CD14-positive monocyte (primary cell): ENCODE data around the gene LRCH1. TPM values are rescaled to one million over a fixed set of nuclear protein-coding genes. Genes with fewer than 3 reads are reported as not detected.

Experiments used
- DNase-seq, 3 donors: peaks; one replicate each; pipeline ENCODE4 v3.0.0-alpha.2; 2011 to 2022
- H2AFZ ChIP-seq: 2 replicates; pipeline ENCODE4 v1.6.0; 2012; ENCODE audit warnings: mild to moderate bottlenecking, low read depth, low read length, inconsistent platforms; ENCODE audit not compliant: insufficient read depth, poor library complexity, severe bottlenecking
- H3K27ac ChIP-seq, 2 donors: 1 replicate in 1 of 2; 2 replicates in 1 of 2; pipeline ENCODE4 v1.5.1; 2012 to 2013; ENCODE audit warnings: low read length in 2 of 2, control low read depth in 1 of 2, inconsistent platforms in 1 of 2, low read depth in 1 of 2, mild to moderate bottlenecking in 1 of 2
- H3K27me3 ChIP-seq, 2 donors: one replicate each; pipeline versions ENCODE4 v1.6.0 to v1.6.1; 2011 to 2013; ENCODE audit warnings: low read length in 2 of 2; ENCODE audit not compliant: control insufficient read depth in 2 of 2, insufficient read depth in 2 of 2
- H3K36me3 ChIP-seq, 2 donors: replicated peaks in 1 of 2; 1 replicate in 1 of 2; 2 replicates in 1 of 2; pipeline versions ENCODE4 v1.5.1 to v1.6.1; 2012 to 2013; ENCODE audit warnings: low read length in 2 of 2, control low read depth in 1 of 2, inconsistent platforms in 1 of 2, mild to moderate bottlenecking in 1 of 2; ENCODE audit not compliant: insufficient read depth in 2 of 2, control insufficient read depth in 1 of 2
- H3K4me1 ChIP-seq, 2 donors: 1 replicate in 1 of 2; 2 replicates in 1 of 2; pipeline versions ENCODE4 v1.5.1 to v1.6.1; 2012 to 2013; ENCODE audit warnings: low read length in 2 of 2, control low read depth in 1 of 2, inconsistent platforms in 1 of 2, mild to moderate bottlenecking in 1 of 2, moderate library complexity in 1 of 2; ENCODE audit not compliant: insufficient read depth in 2 of 2, control insufficient read depth in 1 of 2
- H3K4me2 ChIP-seq: replicated peaks from 2 replicates; pipeline ENCODE3; 2012; ENCODE audit warnings: low read length, moderate library complexity, mild to moderate bottlenecking; ENCODE audit not compliant: poor library complexity, severe bottlenecking; ENCODE audit errors: extremely low read depth
- H3K4me3 ChIP-seq, 3 experiments: fragments of 200-600 bp in 1 of 3; sonication (generic) in 1 of 3; replicated peaks in 1 of 3; 1 replicate in 2 of 3; 2 replicates in 1 of 3; pipeline ENCODE4 v1.5.1; 2011 to 2013; ENCODE audit warnings: low read length in 3 of 3, mild to moderate bottlenecking in 3 of 3, control low read depth in 2 of 3, low read depth in 2 of 3, inconsistent platforms in 1 of 3, moderate library complexity in 1 of 3
- H3K79me2 ChIP-seq: 2 replicates; pipeline ENCODE4 v1.6.0; 2012; ENCODE audit warnings: mild to moderate bottlenecking, control low read depth, inconsistent platforms, low read length, moderate library complexity; ENCODE audit not compliant: insufficient read depth
- H3K9ac ChIP-seq: 2 replicates; pipeline ENCODE4 v1.6.0; 2017; ENCODE audit warnings: low read length, mild to moderate bottlenecking; ENCODE audit not compliant: insufficient read depth, poor library complexity, severe bottlenecking
- H3K9me3 ChIP-seq, 2 donors: replicated peaks in 1 of 2; 1 replicate in 1 of 2; 2 replicates in 1 of 2; pipeline versions ENCODE4 v1.5.1 to v1.6.1; 2012 to 2013; ENCODE audit warnings: low read length in 2 of 2, control low read depth in 1 of 2; ENCODE audit not compliant: control insufficient read depth in 1 of 2, insufficient read depth in 1 of 2
- H4K20me1 ChIP-seq: 2 replicates; pipeline ENCODE4 v1.6.0; 2012; ENCODE audit warnings: mild to moderate bottlenecking, low read length, control low read depth, moderate library complexity; ENCODE audit not compliant: insufficient read depth
- H3K27ac Mint-ChIP-seq, 7 donors: one replicate each; pipeline ENCODE4 v1.8.0; 2020; ENCODE audit warnings: mild to moderate bottlenecking in 7 of 7, mixed read lengths in 7 of 7, moderate library complexity in 6 of 7, inconsistent platforms in 2 of 7
- H3K27me3 Mint-ChIP-seq, 3 donors: one replicate each; pipeline ENCODE4 v1.8.0; 2021 to 2022; ENCODE audit warnings: low read depth in 3 of 3, mild to moderate bottlenecking in 3 of 3, mixed read lengths in 3 of 3, moderate library complexity in 3 of 3, inconsistent platforms in 1 of 3
- H3K36me3 Mint-ChIP-seq, 2 donors: one replicate each; pipeline ENCODE4 v1.8.0; 2020; ENCODE audit warnings: mixed read lengths in 2 of 2, inconsistent platforms in 1 of 2, mild to moderate bottlenecking in 1 of 2
- H3K4me1 Mint-ChIP-seq: one replicate; pipeline ENCODE4 v1.8.0; 2020; ENCODE audit warnings: mild to moderate bottlenecking, mixed read lengths
- H3K4me3 Mint-ChIP-seq, 2 donors: one replicate each; pipeline ENCODE4 v1.8.0; 2020; ENCODE audit warnings: mild to moderate bottlenecking in 2 of 2, mixed read lengths in 2 of 2, moderate library complexity in 1 of 2
- H3K9me3 Mint-ChIP-seq, 7 donors: one replicate each; pipeline ENCODE4 v1.8.0; 2020 to 2022; ENCODE audit warnings: mixed read lengths in 7 of 7, mild to moderate bottlenecking in 6 of 7, moderate library complexity in 6 of 7, inconsistent platforms in 2 of 7
- WGBS: methylation state at CpG from one replicate; pipeline ENCODE4 v1.1.5; 2013; ENCODE audit warnings: missing lambda C conversion rate; ENCODE audit not compliant: insufficient coverage; 5-methylcytosine and 5-hydroxymethylcytosine counted together
- intact Hi-C, 2 donors: fragments of 100-400 bp; cut with micrococcal nuclease; formaldehyde crosslinking; loops; one replicate each; pipeline versions ENCODE4 v1.15.0 to v1.15.1; 2023
- polyA plus RNA-seq, 3 donors: library from polyadenylated mRNA; depleted of rRNA in 1 of 3; unstranded in 2 of 3; stranded (reverse) in 1 of 3; fragments of 300-500 nt in 2 of 3; fragments of >200 nt in 1 of 3; fragmentation: Illumina TruSeq in 2 of 3; gene quantifications; 1 replicate in 2 of 3; 2 replicates in 1 of 3; pipeline ENCODE4 v1.2.3, GENCODE V29; 2012 to 2021
- TF ChIP-seq, protein P1 (sequence below): fragments of 200-600 bp; IDR thresholded peaks from one replicate; pipeline ENCODE4 v1.8.0; 2022; ENCODE audit warnings: antibody characterized with exemption, mild to moderate bottlenecking

The LRCH1 gene
- polyA plus RNA-seq, 3 donors: 0.88 to 7.1 (median 2.1) TPM

DNA sequence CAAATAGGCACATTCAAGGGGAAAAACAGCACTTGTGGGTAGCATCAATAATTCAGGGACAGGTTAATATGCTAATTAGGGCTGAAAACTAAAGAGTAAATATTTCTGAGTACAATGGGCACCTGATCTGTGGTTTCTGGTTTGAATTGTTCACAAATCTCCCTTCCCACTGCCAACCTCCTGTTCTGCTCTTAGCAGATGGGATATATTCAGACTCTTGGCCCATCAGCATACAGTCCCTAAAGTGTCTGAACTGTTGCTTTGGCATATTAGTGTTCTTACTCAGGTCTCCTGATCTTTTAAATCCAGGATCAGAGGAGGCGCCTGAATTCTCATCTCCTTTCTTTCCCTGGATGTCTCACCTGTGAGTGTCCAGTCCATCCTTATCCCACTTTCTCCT lies 8.2 kb upstream of the LRCH1 start:
- Histone ChIP-seq H2AFZ (no peak overlapping the region), H3K79me2 (no peaks in the 10 kb centered on the region), H4K20me1 (no peaks in the 10 kb centered on the region), H3K9me3 (no peaks in the 10 kb centered on the region), H3K4me3 (no peak overlapping the region), H3K4me2 (no peak overlapping the region), H3K9ac (no peak overlapping the region), H3K36me3 (no peaks in the 10 kb centered on the region), H3K27ac (no peak overlapping the region), H3K27me3 (no peaks in the 10 kb centered on the region), H3K4me1 (no peaks in the 10 kb centered on the region)
- Mint-ChIP-seq H3K27ac (no peak overlapping the region), H3K4me1 (peaks cover 4% of the 10 kb centered on the region), H3K9me3 (peaks cover 0 to 4% (median 0%) of the 10 kb centered on the region in 7 donors), H3K27me3 (peaks cover 0 to 6% (median 0%) of the 10 kb centered on the region in 3 donors), H3K4me3 (no peak overlapping the region), H3K36me3 (no peaks in the 10 kb centered on the region)
- intact Hi-C loops: no loop called here
- DNase-seq: no peak
- WGBS: 100% methylated on average over 1 of the region's 1 CpG
- TF ChIP-seq, protein P1, sequence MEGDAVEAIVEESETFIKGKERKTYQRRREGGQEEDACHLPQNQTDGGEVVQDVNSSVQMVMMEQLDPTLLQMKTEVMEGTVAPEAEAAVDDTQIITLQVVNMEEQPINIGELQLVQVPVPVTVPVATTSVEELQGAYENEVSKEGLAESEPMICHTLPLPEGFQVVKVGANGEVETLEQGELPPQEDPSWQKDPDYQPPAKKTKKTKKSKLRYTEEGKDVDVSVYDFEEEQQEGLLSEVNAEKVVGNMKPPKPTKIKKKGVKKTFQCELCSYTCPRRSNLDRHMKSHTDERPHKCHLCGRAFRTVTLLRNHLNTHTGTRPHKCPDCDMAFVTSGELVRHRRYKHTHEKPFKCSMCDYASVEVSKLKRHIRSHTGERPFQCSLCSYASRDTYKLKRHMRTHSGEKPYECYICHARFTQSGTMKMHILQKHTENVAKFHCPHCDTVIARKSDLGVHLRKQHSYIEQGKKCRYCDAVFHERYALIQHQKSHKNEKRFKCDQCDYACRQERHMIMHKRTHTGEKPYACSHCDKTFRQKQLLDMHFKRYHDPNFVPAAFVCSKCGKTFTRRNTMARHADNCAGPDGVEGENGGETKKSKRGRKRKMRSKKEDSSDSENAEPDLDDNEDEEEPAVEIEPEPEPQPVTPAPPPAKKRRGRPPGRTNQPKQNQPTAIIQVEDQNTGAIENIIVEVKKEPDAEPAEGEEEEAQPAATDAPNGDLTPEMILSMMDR: no peak

DNA sequence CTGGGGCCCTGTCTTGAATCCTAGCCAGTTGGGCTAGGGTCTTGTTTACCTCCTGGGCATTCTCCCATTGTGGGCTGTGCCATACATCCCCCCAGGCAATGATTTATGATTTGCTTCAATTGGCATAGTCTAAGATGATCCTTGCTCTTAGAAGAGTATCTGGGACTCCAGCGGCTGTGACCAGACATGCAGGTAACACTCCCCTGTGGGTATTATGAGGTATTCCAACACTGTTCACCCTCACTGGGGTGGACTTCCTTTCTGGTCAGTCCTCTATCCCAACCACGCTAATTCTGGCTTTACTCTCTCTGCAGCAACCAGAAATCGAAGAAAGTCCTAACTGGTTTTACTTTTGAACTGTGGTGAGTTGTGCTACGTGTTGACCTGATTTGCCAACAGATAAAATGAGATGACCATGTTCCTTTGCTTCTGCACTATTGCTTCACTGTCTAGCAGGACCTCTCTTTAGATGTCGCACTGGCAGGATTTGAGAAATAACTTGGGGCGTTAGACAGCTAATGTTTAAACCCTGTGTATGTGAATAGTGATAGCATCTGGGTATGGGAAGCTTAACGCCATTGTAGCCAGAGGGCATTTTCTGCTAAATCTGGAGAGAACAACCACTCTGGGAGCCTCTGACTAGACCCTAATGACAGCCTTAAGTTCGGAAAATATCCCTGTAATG lies 6.7 kb upstream of the LRCH1 start:
- Mint-ChIP-seq H3K4me1 (peaks cover 5% of the 10 kb centered on the region), H3K36me3 (no peaks in the 10 kb centered on the region), H3K27me3 (peaks cover 0 to 3% (median 0%) of the 10 kb centered on the region in 3 donors), H3K27ac (no peak overlapping the region), H3K9me3 (peaks cover 0 to 4% (median 0%) of the 10 kb centered on the region in 7 donors), H3K4me3 (no peak overlapping the region)
- TF ChIP-seq, protein P1: no peak
- no peak for DNase-seq
- no peaks in the 10 kb centered on the region for H3K27me3 ChIP-seq
- H2AFZ ChIP-seq: no peak overlapping the region
- H3K79me2 ChIP-seq: no peaks in the 10 kb centered on the region
- no peaks in the 10 kb centered on the region for H4K20me1 ChIP-seq
- WGBS: 97% methylated on average over 4 of the region's 8 CpGs
- no peak overlapping the region for H3K9ac ChIP-seq
- H3K36me3 ChIP-seq: no peaks in the 10 kb centered on the region
- H3K4me3 ChIP-seq: no peak overlapping the region
- H3K27ac ChIP-seq: no peak overlapping the region
- intact Hi-C loops: no loop called here
- H3K9me3 ChIP-seq: no peaks in the 10 kb centered on the region
- no peak overlapping the region for H3K4me2 ChIP-seq
- peaks cover 0 to 1% of the 10 kb centered on the region in 2 donors for H3K4me1 ChIP-seq
